Prostate gland (tissue), 2 donors: ENCODE measurements around the gene PINLYP. TPM values are rescaled to one million over a fixed set of nuclear protein-coding genes. Genes with fewer than 3 reads are reported as not detected.
A peak's percentile ranks its signal among the peaks of the same experiment; 100 is the strongest.
"Not testable (repeated sequence)": the region's sequence is repeated elsewhere in the genome, so short reads cannot be mapped to it uniquely, and the experiment has no call there.

Experiments used
- DNase-seq: peaks from one replicate; pipeline ENCODE4 v3.0.0-alpha.2; 2019; ENCODE audit warnings: low spot score
- H3K27ac ChIP-seq, 2 donors: fragments of 200-600 bp; sonication (generic); 2 replicates each; pipeline ENCODE4 v1.5.1; 2017 to 2019
- H3K27me3 ChIP-seq: fragments of 200-600 bp; sonication (generic); replicated peaks from 2 replicates; pipeline ENCODE4 v1.5.1; 2019; ENCODE audit not compliant: insufficient read depth
- H3K36me3 ChIP-seq, 2 donors: fragments of 200-600 bp; sonication (generic); 1 replicate in 1 of 2; 2 replicates in 1 of 2; pipeline versions ENCODE4 v1.5.1 to v1.8.1; 2017 to 2019
- H3K4me1 ChIP-seq: fragments of 200-600 bp; sonication (generic); replicated peaks from 2 replicates; pipeline ENCODE4 v1.5.1; 2019
- H3K4me3 ChIP-seq, 2 donors: fragments of 200-600 bp; sonication (generic); 2 replicates each; pipeline ENCODE4 v1.5.1; 2017 to 2019
- H3K9me3 ChIP-seq: fragments of 200-600 bp; sonication (generic); 2 replicates; pipeline ENCODE4 v1.5.1; 2017
- POLR2A ChIP-seq: fragments of 450-650 bp; IDR thresholded peaks from one replicate; pipeline ENCODE4 v1.6.1; 2016; ENCODE audit warnings: antibody characterized with exemption, mild to moderate bottlenecking
- POLR2AphosphoS5 ChIP-seq: sonication (generic); formaldehyde crosslinking; IDR thresholded peaks from one replicate; pipeline ENCODE4 v1.6.1; 2017; ENCODE audit warnings: antibody characterized with exemption
- WGBS: methylation state at CpG from one replicate; pipeline ENCODE4 v1.1.5; 2018; 5-methylcytosine and 5-hydroxymethylcytosine counted together
- intact Hi-C: fragments of 100-400 bp; cut with DNase I; formaldehyde crosslinking; loops from one replicate; pipeline ENCODE4 v1.14.2; 2022
- total RNA-seq, 2 donors: library from RNA; depleted of rRNA; stranded (reverse); fragments of >200 nt; gene quantifications; one replicate each; pipeline ENCODE4 v1.1.0, GENCODE V29; 2016
- TF ChIP-seq, protein P1 (sequence below), 4 experiments: fragments of 200-600 bp in 2 of 4; fragments of 450-650 bp in 2 of 4; sonication (generic) in 2 of 4; IDR thresholded peaks; 1 replicate in 3 of 4; 2 replicates in 1 of 4; pipeline ENCODE4 v1.5.1; 2016 to 2019; ENCODE audit warnings: antibody characterized with exemption in 4 of 4, mild to moderate bottlenecking in 2 of 4, moderate library complexity in 2 of 4

PINLYP gene
- total RNA-seq, 2 donors from 2014 or later = 4.8 to 7.8 TPM

DNA sequence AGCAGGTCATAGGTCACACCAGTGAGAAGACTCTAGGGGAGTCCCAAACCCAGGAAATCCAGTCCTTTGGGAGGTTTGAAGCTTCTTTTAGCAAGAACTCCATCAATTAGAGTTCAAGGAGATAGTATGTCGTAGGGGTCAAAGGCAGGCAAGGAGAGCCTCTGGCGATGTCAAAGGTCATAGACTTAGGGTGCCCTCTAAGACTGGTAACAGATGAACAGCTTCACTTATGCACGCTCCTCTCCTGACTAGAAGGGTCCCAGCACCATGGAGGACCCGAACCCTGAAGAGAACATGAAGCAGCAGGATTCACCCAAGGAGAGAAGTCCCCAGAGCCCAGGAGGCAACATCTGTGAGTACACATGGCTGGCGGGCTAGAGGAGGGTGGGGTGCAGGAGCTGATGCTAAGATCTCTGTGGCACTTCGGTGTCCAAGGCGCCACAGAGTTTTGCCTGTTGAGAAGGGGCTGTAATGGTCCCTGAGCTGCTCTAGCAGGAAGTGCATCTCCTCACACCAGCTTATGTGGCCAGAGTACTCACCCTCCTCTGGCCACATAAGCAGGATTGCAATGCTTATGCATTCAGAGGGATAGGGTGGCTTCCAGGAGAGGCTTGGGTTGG is 21.4 kb downstream of the PINLYP start:
- H3K36me3 ChIP-seq = peaks cover 0 to 15% of the 10 kb centered on the region in 2 donors
- DNase-seq = no peak
- H3K27me3 ChIP-seq = no peaks in the 10 kb centered on the region
- TF ChIP-seq, protein P1, sequence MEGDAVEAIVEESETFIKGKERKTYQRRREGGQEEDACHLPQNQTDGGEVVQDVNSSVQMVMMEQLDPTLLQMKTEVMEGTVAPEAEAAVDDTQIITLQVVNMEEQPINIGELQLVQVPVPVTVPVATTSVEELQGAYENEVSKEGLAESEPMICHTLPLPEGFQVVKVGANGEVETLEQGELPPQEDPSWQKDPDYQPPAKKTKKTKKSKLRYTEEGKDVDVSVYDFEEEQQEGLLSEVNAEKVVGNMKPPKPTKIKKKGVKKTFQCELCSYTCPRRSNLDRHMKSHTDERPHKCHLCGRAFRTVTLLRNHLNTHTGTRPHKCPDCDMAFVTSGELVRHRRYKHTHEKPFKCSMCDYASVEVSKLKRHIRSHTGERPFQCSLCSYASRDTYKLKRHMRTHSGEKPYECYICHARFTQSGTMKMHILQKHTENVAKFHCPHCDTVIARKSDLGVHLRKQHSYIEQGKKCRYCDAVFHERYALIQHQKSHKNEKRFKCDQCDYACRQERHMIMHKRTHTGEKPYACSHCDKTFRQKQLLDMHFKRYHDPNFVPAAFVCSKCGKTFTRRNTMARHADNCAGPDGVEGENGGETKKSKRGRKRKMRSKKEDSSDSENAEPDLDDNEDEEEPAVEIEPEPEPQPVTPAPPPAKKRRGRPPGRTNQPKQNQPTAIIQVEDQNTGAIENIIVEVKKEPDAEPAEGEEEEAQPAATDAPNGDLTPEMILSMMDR (IDR thresholded peaks at IDR 0.05) = no peak
- no peak for TF ChIP-seq POLR2AphosphoS5
- TF ChIP-seq POLR2A = no peak
- H3K9me3 ChIP-seq = no peaks in the 10 kb centered on the region
- H3K4me3 ChIP-seq = peak overlapping the region; percentile 32 to 59
- peaks cover 30% of the 10 kb centered on the region for H3K4me1 ChIP-seq
- intact Hi-C loops = loop anchor here (1.0 kb wide), 1 partner anchor 22 kb away; the partner anchor contains the start of genes PINLYP and XRCC1
- peak overlapping the region; percentile 94 to 97 for H3K27ac ChIP-seq
- WGBS = 19% methylated on average over 7 of the region's 7 CpGs

DNA sequence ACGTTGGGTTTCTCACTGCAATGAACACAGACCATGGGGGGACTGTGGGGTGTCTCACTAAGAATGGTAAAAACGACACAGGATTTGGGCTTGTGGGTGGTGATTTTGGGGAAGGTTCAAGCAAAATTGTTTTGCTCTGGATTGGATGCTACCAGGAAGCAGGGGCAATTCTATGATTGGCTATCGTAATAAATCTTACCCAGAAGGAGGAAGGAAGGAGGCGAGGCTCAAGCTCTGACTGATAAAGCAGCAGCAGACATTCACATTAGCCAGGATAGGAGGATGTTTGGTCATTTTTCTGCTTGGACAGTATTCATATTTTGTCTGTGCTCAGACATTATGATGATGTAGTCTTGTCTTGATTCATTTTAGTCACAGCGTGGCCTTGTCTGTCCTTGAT is 22.3 kb downstream of the PINLYP start:
- no peak for DNase-seq
- H3K4me3 ChIP-seq = no peak overlapping the region
- H3K4me1 ChIP-seq = peaks cover 30% of the 10 kb centered on the region
- TF ChIP-seq POLR2AphosphoS5 (no peak), POLR2A (no peak)
- TF ChIP-seq, protein P1 (IDR thresholded peaks at IDR 0.05) = no peak
- H3K9me3 ChIP-seq = no peaks in the 10 kb centered on the region
- intact Hi-C loops = no loop called here
- 40% methylated on average over 5 of the region's 5 CpGs for WGBS
- H3K27ac ChIP-seq = peak overlapping the region in 1 of 2 donors; percentile 97
- no peaks in the 10 kb centered on the region for H3K27me3 ChIP-seq
- H3K36me3 ChIP-seq = peaks cover 0 to 6% of the 10 kb centered on the region in 2 donors

DNA sequence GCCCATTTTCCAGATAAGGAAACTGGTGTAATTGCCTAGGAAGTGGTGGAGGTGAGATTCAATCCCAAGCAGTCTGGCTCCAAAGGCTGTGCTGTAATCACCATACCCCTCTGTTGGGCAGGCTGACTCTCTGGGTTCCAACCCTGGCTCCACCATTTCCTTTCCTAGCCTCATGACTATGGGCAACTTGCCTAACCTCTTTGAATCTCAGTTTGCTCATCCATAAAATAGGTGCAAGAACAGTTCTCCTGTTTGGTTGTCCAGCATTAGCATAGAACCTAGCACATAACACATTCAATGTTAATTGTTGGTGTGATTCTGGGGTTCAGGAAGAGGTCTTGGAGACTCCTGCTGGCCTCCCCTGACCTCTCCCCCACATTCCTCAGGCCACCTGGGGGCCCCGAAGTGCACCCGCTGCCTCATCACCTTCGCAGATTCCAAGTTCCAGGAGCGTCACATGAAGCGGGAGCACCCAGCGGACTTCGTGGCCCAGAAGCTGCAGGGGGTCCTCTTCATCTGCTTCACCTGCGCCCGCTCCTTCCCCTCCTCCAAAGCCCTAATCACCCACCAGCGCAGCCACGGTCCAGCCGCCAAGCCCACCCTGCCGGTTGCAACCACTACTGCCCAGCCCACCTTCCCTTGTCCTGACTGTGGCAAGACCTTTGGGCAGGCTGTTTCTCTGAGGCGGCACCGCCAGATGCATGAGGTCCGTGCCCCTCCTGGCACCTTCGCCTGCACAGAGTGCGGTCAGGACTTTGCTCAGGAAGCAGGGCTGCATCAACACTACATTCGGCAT is 23.0 kb downstream of the PINLYP start:
- DNase-seq = no peak
- WGBS = 86% methylated on average over 19 of the region's 19 CpGs
- Histone ChIP-seq H3K36me3 (peaks cover 0 to 3% of the 10 kb centered on the region in 2 donors), H3K4me3 (no peak overlapping the region), H3K27me3 (no peaks in the 10 kb centered on the region), H3K9me3 (no peaks in the 10 kb centered on the region), H3K4me1 (peaks cover 30% of the 10 kb centered on the region), H3K27ac (peak overlapping the region; percentile 77 to 97)
- intact Hi-C loops = no loop called here
- TF ChIP-seq POLR2AphosphoS5 (no peak), POLR2A (no peak)
- TF ChIP-seq, protein P1 (IDR thresholded peaks at IDR 0.05) = no peak

DNA sequence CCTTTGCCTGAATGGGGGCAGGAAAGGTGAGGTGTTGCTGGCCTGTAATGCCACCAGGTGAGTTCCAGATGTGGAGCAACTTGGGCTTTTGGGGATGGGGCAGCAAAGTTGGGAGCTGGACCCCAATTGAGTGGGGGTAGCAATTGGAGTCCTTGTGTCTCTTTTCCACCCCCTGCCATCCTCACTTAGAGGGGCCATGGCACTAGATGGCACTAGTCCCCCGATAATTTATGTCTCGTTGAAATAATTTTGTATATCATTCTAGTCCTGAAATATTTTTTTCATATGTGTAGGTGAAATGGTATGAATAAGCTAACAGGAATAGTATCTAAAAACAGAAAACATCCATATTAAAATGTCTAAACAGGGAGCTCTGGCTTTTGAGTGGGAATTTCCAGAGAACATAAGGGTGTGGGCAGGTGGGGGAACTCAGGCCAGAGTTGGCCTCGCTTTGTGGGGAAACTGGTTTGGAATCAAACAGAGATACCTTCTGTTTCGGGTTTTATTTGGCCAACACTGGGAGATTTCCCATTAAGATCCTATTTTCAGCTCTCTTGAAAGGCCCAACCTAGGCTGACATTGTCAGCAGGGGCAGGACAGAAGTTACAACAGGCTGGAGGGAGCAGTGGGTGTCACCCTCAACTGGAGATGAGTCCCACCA is 24.2 kb downstream of the PINLYP start:
- WGBS = 40% methylated on average over 4 of the region's 4 CpGs
- H3K36me3 ChIP-seq = peaks cover 0 to 3% of the 10 kb centered on the region in 2 donors

DNA sequence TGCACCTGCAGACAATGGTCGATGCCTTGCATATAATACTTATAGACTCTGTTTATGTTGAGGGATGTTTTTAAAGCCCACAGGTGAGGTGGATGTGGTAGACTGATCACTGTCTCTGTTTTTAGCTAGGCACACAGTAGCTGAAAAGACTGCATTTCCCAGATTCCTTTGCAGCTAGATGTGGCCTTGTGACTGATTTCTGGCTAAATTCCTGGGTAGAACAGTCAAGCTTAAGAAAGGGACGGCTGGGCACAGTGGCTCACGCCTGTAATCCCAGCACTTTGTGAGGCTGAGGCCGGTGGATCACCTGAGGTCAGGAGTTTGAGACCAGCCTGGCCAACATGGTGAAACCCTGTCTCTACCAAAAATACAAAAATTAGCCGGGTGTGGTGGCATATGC is 24.7 kb downstream of the PINLYP start:
- intact Hi-C loops, H3K9me3 ChIP-seq, H3K4me3 ChIP-seq, H3K27me3 ChIP-seq, H3K36me3 ChIP-seq: not testable (repeated sequence)
- DNase-seq = peak; percentile 25
- Histone ChIP-seq H3K27ac (peak overlapping the region; percentile 77 to 97), H3K4me1 (peaks cover 26% of the 10 kb centered on the region)
- whole genome bisulfite sequencing = 43% methylated on average over 5 of the region's 5 CpGs

More for the DNA sequence above, 24.2 kb downstream of the PINLYP start:
- TF ChIP-seq, protein P1 (IDR thresholded peaks at IDR 0.05) = peak in 1 of 4 experiments; percentile 21
- TF ChIP-seq POLR2AphosphoS5 (peak; percentile 41), POLR2A (no peak)
- no peaks in the 10 kb centered on the region for H3K27me3 ChIP-seq
- no peak overlapping the region for H3K4me3 ChIP-seq
- peak overlapping the region; percentile 77 to 97 for H3K27ac ChIP-seq
- no peaks in the 10 kb centered on the region for H3K9me3 ChIP-seq
- peak; percentile 65 for DNase-seq
- peaks cover 26% of the 10 kb centered on the region for H3K4me1 ChIP-seq
- intact Hi-C loops = no loop called here
